Muscle layer of duodenum (tissue), 2 donors: ENCODE results near the gene TTC39C.

ENCODE experiments used
- H3K27ac ChIP-seq: one replicate; pipeline ENCODE4 v1.7.0; 2013; ENCODE audit warnings: mild to moderate bottlenecking, low read length
- H3K27me3 ChIP-seq: one replicate; pipeline ENCODE4 v1.7.0; 2013; ENCODE audit warnings: low read depth, mild to moderate bottlenecking, control low read depth, low read length
- H3K36me3 ChIP-seq, 2 donors: one replicate each; pipeline ENCODE4 v1.7.0; 2013; ENCODE audit warnings: low read length in 2 of 2, control low read depth in 1 of 2, mild to moderate bottlenecking in 1 of 2; ENCODE audit not compliant: insufficient read depth in 2 of 2, control insufficient read depth in 1 of 2
- H3K4me1 ChIP-seq, 2 donors: one replicate each; pipeline ENCODE4 v1.7.0; 2013; ENCODE audit warnings: low read length in 2 of 2, mild to moderate bottlenecking in 2 of 2, control low read depth in 1 of 2, moderate library complexity in 1 of 2; ENCODE audit not compliant: insufficient read depth in 2 of 2, control insufficient read depth in 1 of 2
- H3K4me3 ChIP-seq, 2 donors: one replicate each; pipeline ENCODE4 v1.7.0; 2013; ENCODE audit warnings: low read length in 2 of 2, low read depth in 1 of 2, mild to moderate bottlenecking in 1 of 2
- H3K9me3 ChIP-seq, 2 donors: one replicate each; pipeline ENCODE4 v1.7.0; 2013; ENCODE audit warnings: low read length in 2 of 2, control low read depth in 1 of 2, mild to moderate bottlenecking in 1 of 2; ENCODE audit not compliant: control insufficient read depth in 1 of 2
- donor health status: healthy.

The TTC39C gene

DNA sequence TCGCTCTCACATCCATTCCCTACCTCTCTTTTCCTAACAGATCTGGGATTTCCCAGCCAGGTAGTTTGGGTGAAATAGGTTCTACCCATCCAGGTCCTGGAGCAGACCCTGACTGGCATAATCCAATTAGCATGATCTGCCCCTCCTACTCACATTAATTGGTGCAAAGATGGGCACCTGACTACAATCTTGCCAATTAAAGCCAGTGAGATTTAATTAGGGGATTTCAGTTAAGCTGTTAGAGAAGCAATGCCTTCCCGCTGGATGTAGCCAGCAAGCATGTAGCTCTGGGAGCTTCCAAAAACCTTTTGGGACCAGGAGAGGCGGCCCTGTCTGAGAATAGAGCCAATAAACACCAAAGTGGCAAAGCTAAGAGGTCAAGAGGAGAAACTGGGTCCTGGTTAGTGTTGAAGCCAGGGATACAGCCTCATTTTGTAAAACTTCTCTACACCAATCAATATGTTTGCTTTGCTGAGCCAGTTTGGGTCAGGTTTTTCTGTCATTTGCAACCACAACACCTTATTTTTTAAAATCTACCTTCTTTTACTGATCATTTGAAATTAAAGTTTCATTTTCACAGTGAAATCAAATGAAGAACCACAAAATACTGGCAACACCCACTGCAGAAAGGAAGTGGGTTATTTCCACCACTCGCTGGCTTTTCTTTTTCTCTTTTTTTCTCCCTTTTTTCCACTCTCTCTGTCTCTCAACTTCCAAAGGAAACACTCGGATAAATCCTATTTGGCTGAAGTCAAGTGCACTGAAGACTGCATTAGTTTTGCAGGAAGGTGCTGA is 3.2 kb upstream of the TTC39C start:
- no peak overlapping the region for H3K27ac ChIP-seq
- H3K36me3 ChIP-seq: no peaks in the 10 kb centered on the region
- H3K4me3 ChIP-seq: no peak overlapping the region
- H3K27me3 ChIP-seq: no peaks in the 10 kb centered on the region
- H3K4me1 ChIP-seq: peaks cover 0 to 8% of the 10 kb centered on the region in 2 donors
- H3K9me3 ChIP-seq: no peaks in the 10 kb centered on the region

- no peaks in the 10 kb centered on the region for H3K9me3 ChIP-seq
- no peak overlapping the region for H3K4me3 ChIP-seq
- peaks cover 0 to 12% of the 10 kb centered on the region in 2 donors for H3K4me1 ChIP-seq
- H3K27ac ChIP-seq: no peak overlapping the region
- no peaks in the 10 kb centered on the region for H3K27me3 ChIP-seq
- no peaks in the 10 kb centered on the region for H3K36me3 ChIP-seq
These were observed 1.5 kb upstream of the TTC39C start for GRCh38 chr18:24013051-24013450.

DNA sequence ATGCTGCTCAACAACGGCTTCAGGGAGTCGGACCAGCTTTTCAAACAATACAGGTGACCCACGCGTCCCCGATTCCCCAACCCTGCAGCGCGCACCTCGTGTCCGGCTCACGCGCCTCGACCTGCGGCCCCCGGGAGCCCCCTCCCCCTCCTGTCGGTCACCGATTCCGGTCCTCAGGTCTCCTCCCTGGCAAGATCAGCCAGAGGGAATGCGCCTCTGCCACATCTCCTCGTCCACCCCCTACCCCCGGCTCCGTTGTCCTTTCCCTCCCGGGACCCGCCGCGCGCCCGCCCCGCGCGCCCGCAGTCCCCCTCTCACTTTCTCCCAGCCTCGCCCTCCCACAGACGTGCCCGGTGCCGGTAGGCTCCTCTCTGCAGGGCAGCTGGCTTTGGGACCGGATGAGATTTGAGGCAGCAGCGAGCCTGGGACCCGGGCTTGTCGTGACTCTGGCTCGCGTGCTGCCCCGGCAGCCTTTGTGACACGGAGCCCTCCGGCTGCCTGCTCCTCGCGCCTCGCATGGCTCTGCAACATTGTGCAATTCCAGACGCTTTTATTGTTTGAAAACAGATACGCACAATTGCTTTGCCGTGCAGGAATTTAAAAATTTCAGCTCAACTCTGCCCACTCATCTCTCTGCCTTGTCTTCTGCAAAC is 558 bp downstream of the TTC39C start:
- H3K4me1 ChIP-seq: peaks cover 0 to 12% of the 10 kb centered on the region in 2 donors
- no peaks in the 10 kb centered on the region for H3K27me3 ChIP-seq
- H3K4me3 ChIP-seq: peak overlapping the region; percentile 69 to 88
- H3K9me3 ChIP-seq: no peaks in the 10 kb centered on the region
- peaks cover 0 to 4% of the 10 kb centered on the region in 2 donors for H3K36me3 ChIP-seq
- H3K27ac ChIP-seq: peak overlapping the region; percentile 19

- Histone ChIP-seq H3K9me3 (no peaks in the 10 kb centered on the region), H3K4me3 (peak overlapping the region; percentile 69 to 88), H3K4me1 (peaks cover 0 to 12% of the 10 kb centered on the region in 2 donors), H3K27me3 (no peaks in the 10 kb centered on the region), H3K36me3 (peaks cover 0 to 6% of the 10 kb centered on the region in 2 donors), H3K27ac (no peak overlapping the region)
These were observed 1.4 kb downstream of the TTC39C start for GRCh38 chr18:24015639-24016631.

GRCh38 chr18:24016643-24017042 is 2.1 kb downstream of the TTC39C start:
- Histone ChIP-seq H3K36me3 (peaks cover 0 to 6% of the 10 kb centered on the region in 2 donors), H3K9me3 (no peaks in the 10 kb centered on the region), H3K4me3 (peak overlapping the region in 1 of 2 donors; percentile 88), H3K27me3 (no peaks in the 10 kb centered on the region), H3K27ac (no peak overlapping the region), H3K4me1 (peaks cover 0 to 12% of the 10 kb centered on the region in 2 donors)

- no peak overlapping the region for H3K27ac ChIP-seq
- peaks cover 5 to 12% of the 10 kb centered on the region in 2 donors for H3K4me1 ChIP-seq
- H3K36me3 ChIP-seq: peaks cover 0 to 6% of the 10 kb centered on the region in 2 donors
- no peaks in the 10 kb centered on the region for H3K27me3 ChIP-seq
- no peak overlapping the region for H3K4me3 ChIP-seq
- H3K9me3 ChIP-seq: no peaks in the 10 kb centered on the region
These were observed 3.8 kb downstream of the TTC39C start for GRCh38 chr18:24018299-24018886.

GRCh38 chr18:24019641-24020331 is 5.2 kb downstream of the TTC39C start:
- Histone ChIP-seq H3K36me3 (peaks cover 0 to 6% of the 10 kb centered on the region in 2 donors), H3K9me3 (no peaks in the 10 kb centered on the region), H3K27me3 (no peaks in the 10 kb centered on the region), H3K27ac (no peak overlapping the region), H3K4me1 (peaks cover 5 to 12% of the 10 kb centered on the region in 2 donors), H3K4me3 (no peak overlapping the region)

DNA sequence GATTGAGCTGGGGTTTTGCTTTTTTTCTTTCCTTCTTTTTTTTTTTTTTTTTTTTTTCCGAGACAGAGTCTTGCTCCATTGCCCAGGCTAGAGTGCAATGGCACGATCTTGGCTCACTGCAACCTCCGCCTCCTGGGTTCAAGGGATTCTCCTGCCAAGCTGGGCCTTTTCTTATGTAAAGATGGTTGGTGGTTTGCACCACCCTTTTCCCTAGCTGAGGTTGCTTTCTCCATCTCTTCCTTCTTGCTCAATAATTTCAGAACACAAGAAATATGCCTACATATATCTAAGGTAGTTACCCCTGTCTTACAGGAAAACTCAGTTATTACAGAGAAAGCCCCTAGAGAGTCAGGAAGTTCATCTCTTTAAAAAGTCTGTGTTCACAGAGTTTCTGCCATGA is 7.0 kb downstream of the TTC39C start:
- Histone ChIP-seq H3K9me3 (no peaks in the 10 kb centered on the region), H3K27me3 (no peaks in the 10 kb centered on the region), H3K4me1 (peaks cover 1 to 5% of the 10 kb centered on the region in 2 donors), H3K4me3 (no peak overlapping the region), H3K36me3 (peaks cover 0 to 6% of the 10 kb centered on the region in 2 donors), H3K27ac (no peak overlapping the region)

DNA sequence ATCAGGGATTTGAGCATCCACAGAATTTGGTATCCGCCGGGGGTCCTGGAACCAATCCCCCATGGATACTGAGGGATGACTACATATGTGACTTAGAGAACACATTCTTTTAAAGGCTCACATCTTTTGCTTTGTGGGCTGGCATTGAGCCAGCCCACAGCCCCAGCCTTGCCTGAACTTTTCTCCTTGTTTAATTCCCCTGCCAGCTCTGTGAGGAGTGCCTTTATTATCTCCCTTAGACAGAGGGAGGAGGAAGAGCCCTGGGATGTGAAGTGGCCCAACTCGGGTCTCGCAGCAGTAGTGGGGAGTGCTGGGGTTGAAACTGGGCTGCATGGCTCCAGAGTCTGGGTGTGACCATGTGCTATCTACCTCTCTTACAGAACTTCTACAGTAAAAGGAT is 7.6 kb downstream of the TTC39C start:
- no peaks in the 10 kb centered on the region for H3K9me3 ChIP-seq
- no peaks in the 10 kb centered on the region for H3K27me3 ChIP-seq
- H3K4me1 ChIP-seq: peaks cover 0 to 5% of the 10 kb centered on the region in 2 donors
- no peak overlapping the region for H3K27ac ChIP-seq
- H3K4me3 ChIP-seq: no peak overlapping the region
- H3K36me3 ChIP-seq: peaks cover 0 to 6% of the 10 kb centered on the region in 2 donors

DNA sequence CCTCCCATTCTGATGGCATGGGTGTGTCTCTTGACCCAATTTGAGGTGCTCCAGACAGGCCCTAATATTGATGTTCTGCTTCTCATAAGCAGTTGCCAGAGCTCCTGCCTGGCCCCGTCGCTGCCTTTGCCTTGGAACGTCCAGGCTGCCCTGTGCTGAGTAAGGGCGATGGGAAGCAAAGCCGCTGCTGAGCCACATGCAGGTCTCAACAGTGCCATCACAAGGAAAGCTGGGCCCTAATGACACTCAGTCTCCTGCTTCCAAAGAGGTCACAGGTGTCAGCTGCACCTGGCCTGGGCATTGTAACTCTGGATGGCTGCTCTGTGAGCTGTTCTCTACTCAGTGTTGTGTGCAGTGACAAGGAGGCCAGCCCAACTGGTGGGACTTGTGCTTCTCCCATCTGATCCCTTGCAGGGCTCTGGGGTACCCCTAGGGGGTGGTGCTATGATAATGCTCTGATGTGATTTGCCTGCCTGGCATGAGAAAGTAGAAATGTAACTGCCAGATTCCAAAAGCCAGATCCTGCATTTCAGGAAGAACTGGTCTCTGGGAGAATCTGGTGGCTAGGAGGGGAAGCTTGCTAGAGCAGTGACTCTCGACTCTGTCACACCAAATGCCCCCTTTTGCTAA is 8.7 kb downstream of the TTC39C start:
- peaks cover 0 to 10% of the 10 kb centered on the region in 2 donors for H3K4me1 ChIP-seq
- H3K27ac ChIP-seq: no peak overlapping the region
- H3K4me3 ChIP-seq: no peak overlapping the region
- H3K27me3 ChIP-seq: no peaks in the 10 kb centered on the region
- H3K36me3 ChIP-seq: peaks cover 0 to 6% of the 10 kb centered on the region in 2 donors
- no peaks in the 10 kb centered on the region for H3K9me3 ChIP-seq
